H9 (cell line): ENCODE measurements around the gene ZDHHC24. TPM values are rescaled to one million over a fixed set of nuclear protein-coding genes. Genes with fewer than 3 reads are reported as not detected.

ENCODE experiments used
- DNase-seq: peaks from one replicate; pipeline ENCODE4 v3.0.0-alpha.2; 2017
- H2AFZ ChIP-seq: one replicate; pipeline ENCODE4 v1.6.1; 2013; ENCODE audit warnings: mild to moderate bottlenecking, low read length, control low read depth, moderate library complexity
- H2AK5ac ChIP-seq: 2 replicates; pipeline ENCODE4 v1.6.1; 2013; ENCODE audit warnings: low read length, control low read depth, mixed read lengths; ENCODE audit not compliant: insufficient read length
- H2BK120ac ChIP-seq: one replicate; pipeline ENCODE4 v1.6.1; 2013; ENCODE audit warnings: low read depth, mild to moderate bottlenecking, low read length, control low read depth, inconsistent platforms; ENCODE audit not compliant: poor library complexity, severe bottlenecking
- H2BK12ac ChIP-seq: 2 replicates; pipeline ENCODE4 v1.6.1; 2013; ENCODE audit warnings: low read length, control low read depth, mixed read lengths, low read depth; ENCODE audit not compliant: insufficient read length
- H2BK15ac ChIP-seq: 2 replicates; pipeline ENCODE4 v1.6.1; 2013; ENCODE audit warnings: low read depth, low read length, control low read depth
- H2BK20ac ChIP-seq: one replicate; pipeline ENCODE4 v1.6.1; 2013; ENCODE audit warnings: low read depth, mild to moderate bottlenecking, low read length, control low read depth, inconsistent platforms; ENCODE audit not compliant: poor library complexity, severe bottlenecking
- H2BK5ac ChIP-seq: 2 replicates; pipeline ENCODE4 v1.6.1; 2013; ENCODE audit warnings: low read length, control low read depth, mixed read lengths; ENCODE audit not compliant: insufficient read length
- H3K14ac ChIP-seq: 2 replicates; pipeline ENCODE4 v1.6.1; 2013; ENCODE audit warnings: low read length, control low read depth; ENCODE audit not compliant: insufficient read depth
- H3K18ac ChIP-seq: 2 replicates; pipeline ENCODE4 v1.6.1; 2013; ENCODE audit warnings: low read depth, mild to moderate bottlenecking, mixed read lengths, low read length, control low read depth; ENCODE audit not compliant: insufficient read length
- H3K23ac ChIP-seq: 2 replicates; pipeline ENCODE4 v1.6.1; 2013; ENCODE audit warnings: low read length, control low read depth, mixed read lengths, low read depth; ENCODE audit not compliant: insufficient read length
- H3K23me2 ChIP-seq: 2 replicates; pipeline ENCODE4 v1.6.1; 2013; ENCODE audit warnings: low read depth, mild to moderate bottlenecking, mixed read lengths, low read length, control low read depth; ENCODE audit not compliant: insufficient read length, poor library complexity, severe bottlenecking
- H3K27ac ChIP-seq: 2 replicates; pipeline ENCODE4 v1.5.1; 2013; ENCODE audit warnings: low read length, control low read depth, mixed read lengths, low read depth; ENCODE audit not compliant: insufficient read length
- H3K27me3 ChIP-seq: 2 replicates; pipeline ENCODE4 v1.6.1; 2013; ENCODE audit warnings: low read length, control low read depth, inconsistent platforms; ENCODE audit not compliant: insufficient read depth
- H3K4ac ChIP-seq: 2 replicates; pipeline ENCODE4 v1.6.1; 2013; ENCODE audit warnings: low read depth, mild to moderate bottlenecking, control low read depth, inconsistent platforms, low read length, moderate library complexity
- H3K4me1 ChIP-seq: 2 replicates; pipeline ENCODE4 v1.6.1; 2013; ENCODE audit warnings: low read length, control low read depth, inconsistent platforms; ENCODE audit not compliant: insufficient read depth
- H3K4me2 ChIP-seq: 2 replicates; pipeline ENCODE4 v1.6.1; 2013; ENCODE audit warnings: low read length, control low read depth, mixed read lengths; ENCODE audit not compliant: insufficient read length, insufficient read depth
- H3K56ac ChIP-seq: 2 replicates; pipeline ENCODE4 v1.6.1; 2013; ENCODE audit warnings: low read depth, mild to moderate bottlenecking, mixed read lengths, low read length, control low read depth; ENCODE audit not compliant: insufficient read length
- H3K79me1 ChIP-seq: 2 replicates; pipeline ENCODE4 v1.6.1; 2013; ENCODE audit warnings: low read depth, mild to moderate bottlenecking, moderate library complexity, low read length, control low read depth, inconsistent platforms; ENCODE audit not compliant: insufficient read depth, poor library complexity, severe bottlenecking
- H3K79me2 ChIP-seq: 2 replicates; pipeline ENCODE4 v1.6.1; 2013; ENCODE audit warnings: low read length, control low read depth, inconsistent platforms; ENCODE audit not compliant: insufficient read depth
- H3K9ac ChIP-seq: 2 replicates; pipeline ENCODE4 v1.6.1; 2013; ENCODE audit warnings: low read length, control low read depth, mixed read lengths; ENCODE audit not compliant: insufficient read length; ENCODE audit errors: extremely low read depth
- H3K9me3 ChIP-seq: one replicate; pipeline ENCODE4 v1.6.1; 2013; ENCODE audit warnings: low read depth, low read length, inconsistent platforms; ENCODE audit not compliant: control insufficient read depth
- H3T11ph ChIP-seq: one replicate; pipeline ENCODE4 v1.6.1; 2013; ENCODE audit warnings: mild to moderate bottlenecking, low read length, control low read depth, inconsistent platforms
- H4K20me1 ChIP-seq: one replicate; pipeline ENCODE4 v1.6.1; 2013; ENCODE audit not compliant: control insufficient read depth, insufficient read length, insufficient read depth
- H4K5ac ChIP-seq: 2 replicates; pipeline ENCODE4 v1.6.1; 2013; ENCODE audit warnings: low read depth, mild to moderate bottlenecking, mixed read lengths, low read length, control low read depth; ENCODE audit not compliant: insufficient read length
- H4K8ac ChIP-seq: replicated peaks from 2 replicates; pipeline ENCODE4 v1.6.1; 2013; ENCODE audit warnings: low read length, control low read depth, mixed read lengths, low read depth; ENCODE audit not compliant: insufficient read length
- H4K91ac ChIP-seq: 2 replicates; pipeline ENCODE4 v1.6.1; 2013; ENCODE audit warnings: low read depth, mild to moderate bottlenecking, moderate library complexity, mixed read lengths, low read length, control low read depth; ENCODE audit not compliant: insufficient read length
- H3K27ac Mint-ChIP-seq, 3 experiments: 2 replicates in 2 of 3; 3 replicates in 1 of 3; pipeline ENCODE4 v1.8.0; 2020 to 2021; ENCODE audit warnings: mixed read lengths in 3 of 3, mild to moderate bottlenecking in 1 of 3, moderate library complexity in 1 of 3
- H3K27me3 Mint-ChIP-seq: 2 replicates; pipeline ENCODE4 v1.8.0; 2021; ENCODE audit warnings: low read depth, mild to moderate bottlenecking, moderate library complexity, mixed read lengths
- H3K36me3 Mint-ChIP-seq, 3 experiments: 2 replicates in 2 of 3; 3 replicates in 1 of 3; pipeline ENCODE4 v1.8.0; 2020 to 2021; ENCODE audit warnings: low read depth in 3 of 3, mixed read lengths in 3 of 3; ENCODE audit not compliant: insufficient read depth in 1 of 3
- H3K4me1 Mint-ChIP-seq, 2 experiments: 2 replicates each; pipeline ENCODE4 v1.8.0; 2020; ENCODE audit warnings: mixed read lengths in 2 of 2
- H3K4me3 Mint-ChIP-seq, 2 experiments: 2 replicates in 1 of 2; 3 replicates in 1 of 2; pipeline ENCODE4 v1.8.0; 2020 to 2021; ENCODE audit warnings: mild to moderate bottlenecking in 2 of 2, mixed read lengths in 2 of 2, moderate library complexity in 1 of 2
- H3K9me3 Mint-ChIP-seq, 2 experiments: 2 replicates in 1 of 2; 3 replicates in 1 of 2; pipeline ENCODE4 v1.8.0; 2020; ENCODE audit warnings: mild to moderate bottlenecking in 2 of 2, mixed read lengths in 2 of 2, moderate library complexity in 1 of 2
- WGBS: extraction: QIAGEN DNeasy Blood & Tissue Kit; methylation state at CpG from one replicate; pipeline ENCODE4 v1.1.7; 2013; ENCODE audit warnings: missing lambda C conversion rate, low lambda C conversion rate, mixed read lengths; ENCODE audit not compliant: insufficient read length; ENCODE audit errors: extremely low coverage; 5-methylcytosine and 5-hydroxymethylcytosine counted together
- total RNA-seq: library from RNA; stranded (reverse); gene quantifications from 2 replicates; pipeline ENCODE4 v1.2.1, GENCODE V29; 2021
- TF ChIP-seq, protein P1 (sequence below): fragments of 200-600 bp; sonication (generic); conservative IDR thresholded peaks from 3 replicates; pipeline ENCODE4 v1.8.0; 2021; ENCODE audit warnings: antibody characterized with exemption, mild to moderate bottlenecking

Gene ZDHHC24
- total RNA-seq, 1 experiment from 2014 or later: 8.9 TPM

DNA sequence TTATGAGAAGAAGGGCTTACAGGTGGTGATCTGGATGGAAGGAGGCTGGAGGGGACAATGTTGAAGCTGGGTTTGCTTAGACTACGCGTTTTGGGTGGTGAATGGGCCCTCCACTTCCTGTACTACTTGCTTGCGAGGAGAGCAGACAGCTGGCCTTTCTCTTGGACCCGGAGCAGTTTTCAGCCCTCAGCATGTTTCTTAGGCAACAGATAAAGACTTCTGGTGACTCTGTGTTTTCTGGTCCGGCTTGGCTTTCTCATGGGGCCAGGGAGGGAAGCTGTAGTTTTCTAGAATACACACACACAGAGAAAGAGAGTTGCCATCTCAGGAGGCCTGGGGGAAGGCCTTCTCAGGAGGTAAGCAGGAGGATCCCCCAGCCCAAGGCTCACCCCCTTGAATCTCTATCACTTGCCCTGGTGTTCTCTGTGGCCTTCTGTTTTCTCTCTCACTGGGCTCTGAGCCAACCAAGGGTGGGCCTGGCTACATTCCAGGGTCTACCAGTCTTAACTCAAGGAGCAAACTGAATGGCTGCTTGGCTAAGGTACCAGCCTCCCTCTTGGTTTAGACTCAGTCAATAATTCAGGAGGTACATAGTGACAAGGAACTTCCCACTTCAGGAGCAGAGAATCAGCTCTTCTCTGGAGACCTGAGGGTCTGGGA, 49.5 kb upstream of the ZDHHC24 start:
- no peak overlapping the region for H2AK5ac ChIP-seq
- H2BK20ac ChIP-seq: no peak overlapping the region
- no peaks in the 10 kb centered on the region for H3K79me2 ChIP-seq
- no peak overlapping the region for H3K4ac ChIP-seq
- peaks cover 22% of the 10 kb centered on the region for H3K27me3 Mint-ChIP-seq
- H3K27ac ChIP-seq: no peak overlapping the region
- H4K91ac ChIP-seq: no peak overlapping the region
- H2BK15ac ChIP-seq: no peak overlapping the region
- no peak overlapping the region for H3K9ac ChIP-seq
- no peak overlapping the region for H2BK120ac ChIP-seq
- H2AFZ ChIP-seq: no peak overlapping the region
- H3K9me3 Mint-ChIP-seq: peaks cover 10 to 21% of the 10 kb centered on the region in 2 experiments
- peaks cover 3% of the 10 kb centered on the region for H3K79me1 ChIP-seq
- no peak overlapping the region for H4K5ac ChIP-seq
- H3K23ac ChIP-seq: no peak overlapping the region
- H3K14ac ChIP-seq: no peak overlapping the region
- H3K56ac ChIP-seq: no peak overlapping the region
- peaks cover 3 to 38% (median 28%) of the 10 kb centered on the region in 3 experiments for H3K36me3 Mint-ChIP-seq
- no peak overlapping the region for H2BK5ac ChIP-seq
- no peak overlapping the region for H3T11ph ChIP-seq
- no peak overlapping the region for H4K8ac ChIP-seq
- H2BK12ac ChIP-seq: no peak overlapping the region
- no peak overlapping the region for H3K18ac ChIP-seq
- no peaks in the 10 kb centered on the region for H4K20me1 ChIP-seq
- peaks cover 10% of the 10 kb centered on the region for H3K23me2 ChIP-seq
- TF ChIP-seq, protein P1, sequence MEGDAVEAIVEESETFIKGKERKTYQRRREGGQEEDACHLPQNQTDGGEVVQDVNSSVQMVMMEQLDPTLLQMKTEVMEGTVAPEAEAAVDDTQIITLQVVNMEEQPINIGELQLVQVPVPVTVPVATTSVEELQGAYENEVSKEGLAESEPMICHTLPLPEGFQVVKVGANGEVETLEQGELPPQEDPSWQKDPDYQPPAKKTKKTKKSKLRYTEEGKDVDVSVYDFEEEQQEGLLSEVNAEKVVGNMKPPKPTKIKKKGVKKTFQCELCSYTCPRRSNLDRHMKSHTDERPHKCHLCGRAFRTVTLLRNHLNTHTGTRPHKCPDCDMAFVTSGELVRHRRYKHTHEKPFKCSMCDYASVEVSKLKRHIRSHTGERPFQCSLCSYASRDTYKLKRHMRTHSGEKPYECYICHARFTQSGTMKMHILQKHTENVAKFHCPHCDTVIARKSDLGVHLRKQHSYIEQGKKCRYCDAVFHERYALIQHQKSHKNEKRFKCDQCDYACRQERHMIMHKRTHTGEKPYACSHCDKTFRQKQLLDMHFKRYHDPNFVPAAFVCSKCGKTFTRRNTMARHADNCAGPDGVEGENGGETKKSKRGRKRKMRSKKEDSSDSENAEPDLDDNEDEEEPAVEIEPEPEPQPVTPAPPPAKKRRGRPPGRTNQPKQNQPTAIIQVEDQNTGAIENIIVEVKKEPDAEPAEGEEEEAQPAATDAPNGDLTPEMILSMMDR: no peak
- no peak overlapping the region for H3K4me2 ChIP-seq
- no peaks in the 10 kb centered on the region for H3K27me3 ChIP-seq
- peak overlapping the region in 1 of 3 experiments; percentile 49; a peak in 1 of 7 replicates for H3K27ac Mint-ChIP-seq
- peak overlapping the region in 1 of 2 experiments; percentile 31; a peak in 1 of 5 replicates for H3K4me3 Mint-ChIP-seq
- no peaks in the 10 kb centered on the region; the same call in 1 of the 2 replicates for H3K4me1 ChIP-seq
- no peak for DNase-seq
- no CpG with 5 or more reads among the region's 5 CpGs for WGBS
- H3K4me1 Mint-ChIP-seq: peaks cover 15 to 17% of the 10 kb centered on the region in 2 experiments
- H3K9me3 ChIP-seq: no peaks in the 10 kb centered on the region
